Measurements from ENCODE around the gene EPN2.

The EPN2 gene

DNA sequence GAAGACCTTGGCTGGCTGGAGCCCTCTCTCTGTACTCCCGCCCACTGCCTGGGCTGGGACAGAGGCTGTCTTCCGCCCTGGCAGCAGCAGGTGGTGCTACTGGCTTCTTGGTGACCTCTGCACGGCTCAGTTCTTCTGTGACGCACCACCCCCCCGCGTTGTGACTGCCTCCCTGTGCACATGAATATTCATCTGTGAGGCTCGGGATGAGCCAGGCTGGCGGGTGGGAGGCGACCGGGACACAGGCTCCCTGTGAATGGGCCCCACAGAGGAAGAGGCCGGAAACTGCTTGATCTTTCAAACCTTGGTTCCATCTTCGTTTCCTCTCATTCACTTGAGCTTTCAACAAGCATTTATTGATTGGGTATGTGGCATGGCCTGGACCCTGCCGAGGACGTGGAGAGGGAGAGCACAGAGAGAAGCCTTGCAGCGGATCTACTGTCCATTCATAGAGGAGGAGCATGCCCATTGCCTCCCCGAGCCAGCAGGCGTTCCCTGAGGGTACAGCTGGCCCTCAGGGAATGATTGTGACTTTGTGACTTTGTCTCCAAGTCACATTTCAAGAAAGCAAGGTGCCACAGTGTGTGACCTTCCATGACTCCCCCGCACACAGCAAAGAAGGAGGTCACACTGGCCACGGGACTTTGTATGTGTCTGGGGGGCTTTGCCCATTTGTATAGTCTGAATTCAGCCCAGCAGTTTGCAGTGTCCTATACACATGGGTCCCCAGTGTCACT is 80.4 kb downstream of the EPN2 start:
- TF ChIP-seq, protein P1, sequence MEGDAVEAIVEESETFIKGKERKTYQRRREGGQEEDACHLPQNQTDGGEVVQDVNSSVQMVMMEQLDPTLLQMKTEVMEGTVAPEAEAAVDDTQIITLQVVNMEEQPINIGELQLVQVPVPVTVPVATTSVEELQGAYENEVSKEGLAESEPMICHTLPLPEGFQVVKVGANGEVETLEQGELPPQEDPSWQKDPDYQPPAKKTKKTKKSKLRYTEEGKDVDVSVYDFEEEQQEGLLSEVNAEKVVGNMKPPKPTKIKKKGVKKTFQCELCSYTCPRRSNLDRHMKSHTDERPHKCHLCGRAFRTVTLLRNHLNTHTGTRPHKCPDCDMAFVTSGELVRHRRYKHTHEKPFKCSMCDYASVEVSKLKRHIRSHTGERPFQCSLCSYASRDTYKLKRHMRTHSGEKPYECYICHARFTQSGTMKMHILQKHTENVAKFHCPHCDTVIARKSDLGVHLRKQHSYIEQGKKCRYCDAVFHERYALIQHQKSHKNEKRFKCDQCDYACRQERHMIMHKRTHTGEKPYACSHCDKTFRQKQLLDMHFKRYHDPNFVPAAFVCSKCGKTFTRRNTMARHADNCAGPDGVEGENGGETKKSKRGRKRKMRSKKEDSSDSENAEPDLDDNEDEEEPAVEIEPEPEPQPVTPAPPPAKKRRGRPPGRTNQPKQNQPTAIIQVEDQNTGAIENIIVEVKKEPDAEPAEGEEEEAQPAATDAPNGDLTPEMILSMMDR (IDR thresholded peaks at IDR 0.05): no peak

DNA sequence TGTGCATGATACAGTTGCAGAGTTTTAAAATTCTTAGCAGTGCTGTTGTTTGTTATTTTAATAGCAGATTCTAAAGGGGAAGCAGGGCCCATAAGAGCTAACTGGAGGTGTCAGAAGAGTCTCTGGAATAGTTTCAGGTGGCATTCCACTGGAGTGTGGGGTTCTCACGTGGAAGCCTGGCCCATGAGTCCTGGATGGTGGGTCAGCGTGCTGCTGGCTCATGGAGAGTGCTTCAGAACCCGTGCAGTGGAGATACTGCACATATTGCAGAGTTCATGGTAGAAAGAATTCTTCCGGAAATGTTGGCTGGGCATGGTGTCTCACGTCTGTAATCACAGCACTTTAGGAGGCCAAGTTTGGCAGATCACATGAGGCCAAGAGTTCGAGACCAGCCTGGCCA is 81.4 kb downstream of the EPN2 start:
- TF ChIP-seq, protein P1 (IDR thresholded peaks at IDR 0.05): no peak

DNA sequence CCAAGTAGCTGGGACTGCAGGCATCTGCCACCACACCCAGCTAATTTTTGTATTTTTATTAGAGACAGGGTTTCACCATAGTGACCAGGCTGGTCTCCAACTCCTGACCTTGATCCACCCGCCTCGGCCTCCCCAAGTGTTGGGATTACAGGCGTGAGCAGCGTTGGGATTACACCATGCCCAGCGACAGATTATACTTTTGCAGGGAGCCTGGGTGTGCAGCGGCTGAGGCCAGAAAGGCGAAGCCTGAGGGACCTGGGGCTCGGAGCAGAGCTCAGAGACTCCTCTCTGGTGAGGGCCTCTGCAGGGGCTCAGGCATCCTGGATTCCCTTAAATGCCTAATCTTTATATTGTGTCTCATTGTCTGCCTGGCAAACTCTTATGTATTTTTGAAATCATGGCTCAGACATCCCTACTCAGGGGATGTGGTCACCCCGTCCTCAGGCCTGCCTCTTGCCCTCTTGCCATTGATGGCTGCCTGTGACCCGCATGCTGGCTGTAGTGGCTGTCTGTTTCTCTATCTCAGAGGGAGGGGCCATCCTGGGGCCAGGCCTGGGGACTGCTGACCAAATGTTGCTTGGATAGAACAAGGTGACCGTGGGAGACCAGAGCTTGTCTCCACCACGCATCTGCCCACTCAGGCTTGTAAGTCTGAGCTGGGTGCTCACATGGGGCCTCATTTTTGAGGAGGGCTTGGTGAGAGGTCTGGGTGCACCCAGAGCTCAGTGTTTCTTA is 82.8 kb downstream of the EPN2 start:
- TF ChIP-seq, protein P1 (IDR thresholded peaks at IDR 0.05): no peak

DNA sequence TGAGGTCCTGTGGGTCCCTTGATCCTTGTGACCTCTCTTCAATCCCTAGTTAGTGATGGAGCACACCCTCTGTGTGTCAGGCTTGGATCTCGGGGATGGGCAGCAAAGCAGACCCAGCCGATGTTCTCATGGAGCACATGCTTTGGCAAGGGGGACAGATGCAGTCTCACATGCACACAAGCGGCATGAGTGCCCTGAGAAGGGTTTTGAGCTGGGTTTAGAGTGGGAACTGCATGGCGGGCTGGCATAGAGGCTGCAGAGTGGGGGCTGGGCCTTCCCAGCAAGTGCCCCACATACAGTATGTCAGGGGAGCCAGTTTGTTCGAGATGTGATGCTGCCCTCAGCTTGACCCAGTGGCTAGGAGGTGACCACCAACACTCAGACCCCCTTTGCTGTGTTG is 83.7 kb downstream of the EPN2 start:
- TF ChIP-seq, protein P1 (IDR thresholded peaks at IDR 0.05): no peak

DNA sequence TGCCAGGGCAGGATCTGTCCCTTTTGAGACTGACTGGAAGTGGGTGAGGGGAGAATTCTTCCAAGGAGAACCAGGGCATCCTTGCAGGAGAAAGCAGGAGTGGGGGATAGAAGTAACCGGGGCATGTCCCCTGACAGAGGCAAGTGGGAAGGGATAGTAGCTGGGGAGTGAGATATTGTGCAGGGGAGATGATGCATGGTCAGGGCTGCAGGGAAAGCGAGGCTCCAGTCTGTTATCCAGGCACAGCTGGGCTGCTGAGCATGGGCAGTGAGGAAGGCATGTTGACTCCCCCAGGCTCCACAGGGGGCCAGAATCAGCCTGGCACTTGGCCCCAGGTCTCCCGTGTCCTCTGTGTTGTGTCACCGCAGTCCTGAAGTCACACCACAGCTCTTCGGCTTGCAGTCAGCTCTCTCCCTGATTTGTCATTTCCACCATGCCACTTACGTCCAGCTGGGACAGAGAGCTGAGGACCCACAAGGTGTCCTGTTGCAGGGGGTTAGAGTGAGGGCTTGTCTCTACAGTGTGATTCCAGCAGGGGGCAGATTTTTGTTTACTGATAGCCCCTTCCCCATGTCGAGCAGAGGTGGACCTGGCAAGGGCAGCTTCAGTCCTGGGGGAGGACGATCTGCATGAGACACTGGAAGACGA is 84.4 kb downstream of the EPN2 start:
- TF ChIP-seq, protein P1 (IDR thresholded peaks at IDR 0.05): 0 out of 2 replicates have a peak, but pooled peaks have one; percentile 16

DNA sequence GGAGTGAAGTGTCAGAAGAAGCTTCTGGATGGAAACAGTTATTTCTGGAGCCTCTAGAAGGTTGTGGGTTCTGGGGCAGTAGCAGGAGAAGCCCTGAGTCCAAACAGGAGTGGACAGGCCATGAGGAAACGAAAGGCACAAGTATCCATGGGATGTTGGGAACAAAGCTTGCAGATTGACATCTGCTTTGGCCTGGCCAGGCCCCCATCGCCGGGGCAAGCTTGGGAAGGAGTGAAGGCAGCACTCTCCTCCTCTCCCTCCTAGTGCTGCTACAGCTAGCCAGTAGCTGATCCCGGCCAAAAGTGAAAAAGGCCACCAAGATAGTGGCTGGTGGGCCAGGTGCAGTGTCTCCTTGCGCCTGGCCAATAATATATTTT is 85.0 kb downstream of the EPN2 start:
- TF ChIP-seq, protein P1 (IDR thresholded peaks at IDR 0.05): no peak

DNA sequence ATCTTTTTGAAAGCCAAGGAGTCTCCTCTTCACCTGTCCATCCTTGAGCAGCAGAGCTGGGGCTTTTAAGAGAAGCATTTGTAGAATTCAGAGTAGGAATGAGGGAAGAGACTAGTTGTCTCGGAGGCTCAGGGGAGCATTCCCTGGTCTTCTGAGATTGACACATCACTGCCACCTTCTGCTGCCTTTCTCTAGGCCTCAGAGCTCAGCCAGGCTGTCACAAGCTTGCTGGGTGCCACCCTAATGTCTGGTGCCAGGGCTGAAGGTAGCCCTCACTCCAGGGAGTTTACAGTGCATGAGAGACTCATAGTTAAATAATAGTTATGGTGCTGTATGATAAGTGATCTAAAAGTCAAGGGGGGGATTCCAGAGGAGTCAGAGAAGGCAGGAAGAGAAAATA is 85.7 kb downstream of the EPN2 start:
- TF ChIP-seq, protein P1 (IDR thresholded peaks at IDR 0.05): no peak

Data from LNCAP (cell line).